Cortex of kidney (tissue), 1 donor: Measurements from ENCODE around the gene ZNF552.
"Not testable (repeated sequence)": the region's sequence is repeated elsewhere in the genome, so short reads cannot be mapped to it uniquely, and the experiment has no call there.

ENCODE experiments used
- DNase-seq: peaks from one replicate; lab custom pipeline; 2025; lab: John Stamatoyannopoulos, UW

ZNF552 gene

GRCh38 chr19:57814505-57815246 is at the start of gene ZNF552:
TSS of gene ZNF552 (minus strand) at chr19:57814913. CDS start at chr19:57814743, 170 bp downstream.
- DNase-seq: no peak

DNA sequence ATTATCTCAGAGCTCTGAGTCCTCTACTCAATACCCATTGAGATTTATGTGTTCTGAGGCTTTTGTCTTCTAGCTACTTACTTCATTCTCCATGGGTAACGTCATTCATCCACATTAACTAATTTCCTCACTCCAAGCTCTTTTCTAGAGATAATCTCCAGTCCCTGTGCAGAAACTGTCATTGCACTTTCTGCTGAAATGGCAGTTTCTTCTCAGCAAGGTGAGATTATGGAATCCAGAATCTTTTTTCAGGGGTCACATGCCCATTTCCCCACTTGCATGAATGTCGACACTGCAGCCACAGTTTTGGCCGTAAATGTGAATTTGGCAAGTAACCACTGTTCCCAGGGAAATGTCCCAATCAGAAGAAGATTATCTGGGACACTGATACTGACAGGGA is 47.6 kb upstream of the ZNF552 start:
- not testable (repeated sequence) for DNase-seq

GRCh38 chr19:57854117-57854516 is 39.4 kb upstream of the ZNF552 start:
- not testable (repeated sequence) for DNase-seq

- not testable (repeated sequence) for DNase-seq
These were observed 37.3 kb upstream of the ZNF552 start for GRCh38 chr19:57851812-57852603.

DNA sequence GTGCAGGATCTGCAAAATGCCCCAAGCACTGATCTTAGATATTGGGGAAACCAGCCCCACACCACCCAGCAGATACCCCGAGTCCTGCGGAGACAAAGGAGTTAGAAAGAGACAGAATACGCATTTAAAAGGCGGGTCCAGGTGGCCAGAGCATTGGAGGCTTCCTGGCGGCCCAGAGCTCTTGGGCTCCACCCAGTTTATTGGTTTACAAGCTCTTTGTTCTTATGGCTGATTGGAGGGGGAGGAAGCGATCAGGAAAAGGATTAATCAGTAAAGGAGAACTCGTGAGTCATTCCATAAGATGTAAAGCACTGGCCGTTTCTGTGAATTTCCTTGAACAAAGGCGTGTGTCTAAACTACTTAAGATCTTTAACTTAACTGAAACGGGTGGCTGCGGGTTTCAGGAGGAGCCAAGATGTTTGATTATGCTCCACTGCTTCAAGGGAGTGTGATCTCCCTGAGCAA is 35.9 kb upstream of the ZNF552 start:
- no peak for DNase-seq

GRCh38 chr19:57849666-57850473 is 35.2 kb upstream of the ZNF552 start, which contains the start of gene ZNF587:
TSS of gene ZNF587 (plus strand) at chr19:57849859. CDS start at chr19:57850039, 180 bp downstream.
- DNase-seq: not testable (repeated sequence)

GRCh38 chr19:57849162-57849665 is 34.5 kb upstream of the ZNF552 start:
- DNase-seq: not testable (repeated sequence)

- DNase-seq: not testable (repeated sequence)
These were observed 32.5 kb upstream of the ZNF552 start for GRCh38 chr19:57847164-57847563.

DNA sequence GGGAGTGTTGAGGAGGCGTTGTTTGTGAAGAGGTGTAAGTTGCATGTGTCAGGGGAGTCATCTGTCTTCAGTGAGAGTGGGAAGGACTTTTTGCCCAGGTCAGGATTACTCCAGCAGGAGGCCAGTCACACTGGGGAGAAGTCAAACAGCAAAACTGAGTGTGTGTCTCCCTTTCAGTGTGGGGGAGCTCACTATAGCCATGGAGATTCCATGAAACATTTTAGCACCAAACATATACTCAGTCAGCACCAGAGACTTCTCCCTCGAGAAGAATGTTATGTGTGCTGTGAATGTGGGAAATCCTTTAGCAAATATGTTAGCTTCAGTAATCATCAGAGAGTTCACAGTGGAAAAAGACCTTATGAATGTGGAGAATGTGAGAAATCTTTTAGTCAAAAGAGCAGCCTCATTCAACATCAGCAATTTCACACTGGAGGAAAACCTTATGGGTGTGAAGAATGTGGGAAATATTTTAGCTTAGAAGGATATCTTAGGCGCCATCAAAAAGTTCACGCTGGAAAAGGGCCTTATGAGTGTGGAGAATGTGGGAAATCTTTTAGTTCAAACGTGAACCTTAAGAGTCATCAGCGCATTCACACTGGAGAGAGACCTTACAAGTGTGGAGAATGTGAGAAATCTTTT is 26.5 kb upstream of the ZNF552 start:
- no peak for DNase-seq

DNA sequence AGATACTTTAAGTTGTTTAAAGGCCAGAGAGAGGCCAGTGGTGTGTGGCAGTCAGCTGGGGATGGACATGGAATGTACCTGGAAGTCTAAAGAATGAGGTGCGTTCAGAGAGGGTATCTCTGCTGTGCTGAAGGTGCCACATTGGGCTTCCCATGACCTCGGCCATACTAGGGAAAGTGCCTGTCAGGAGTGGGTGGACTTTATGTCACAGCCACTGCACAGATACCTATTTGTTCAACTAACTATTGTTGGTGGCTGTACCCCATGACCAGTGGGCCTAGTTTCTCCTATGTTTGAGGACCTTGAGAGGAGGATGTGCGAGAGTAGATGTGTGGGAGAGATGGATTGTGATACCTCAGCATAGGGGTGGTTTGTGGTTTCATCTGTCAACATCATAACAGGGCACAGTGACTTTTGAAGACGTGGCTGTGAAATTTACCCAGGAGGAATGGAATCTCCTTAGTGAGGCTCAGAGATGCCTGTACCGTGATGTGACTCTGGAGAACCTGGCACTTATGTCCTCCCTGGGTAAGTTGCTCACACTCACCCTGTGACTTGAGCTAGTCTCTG is 24.0 kb upstream of the ZNF552 start:
- DNase-seq: not testable (repeated sequence)

DNA sequence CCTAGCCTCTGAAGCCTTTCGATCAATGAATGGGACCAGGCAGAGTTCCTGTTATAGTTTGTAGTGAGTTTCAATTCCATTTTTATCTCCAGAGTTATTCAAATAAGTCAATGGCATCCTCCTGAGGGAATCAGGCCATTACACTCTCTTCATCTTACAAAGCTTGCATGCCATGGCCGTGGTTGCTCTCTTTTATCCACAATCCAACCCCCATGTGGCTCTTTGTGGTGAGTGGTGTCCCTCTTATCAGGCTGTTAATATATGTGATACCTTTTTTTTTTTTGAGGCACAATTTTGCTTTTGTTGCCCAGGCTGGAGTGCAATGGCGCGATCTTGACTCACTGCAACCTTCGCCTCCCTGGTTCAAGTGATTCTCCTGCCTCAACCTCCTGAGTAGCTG is 22.3 kb upstream of the ZNF552 start:
- DNase-seq: not testable (repeated sequence)

DNA sequence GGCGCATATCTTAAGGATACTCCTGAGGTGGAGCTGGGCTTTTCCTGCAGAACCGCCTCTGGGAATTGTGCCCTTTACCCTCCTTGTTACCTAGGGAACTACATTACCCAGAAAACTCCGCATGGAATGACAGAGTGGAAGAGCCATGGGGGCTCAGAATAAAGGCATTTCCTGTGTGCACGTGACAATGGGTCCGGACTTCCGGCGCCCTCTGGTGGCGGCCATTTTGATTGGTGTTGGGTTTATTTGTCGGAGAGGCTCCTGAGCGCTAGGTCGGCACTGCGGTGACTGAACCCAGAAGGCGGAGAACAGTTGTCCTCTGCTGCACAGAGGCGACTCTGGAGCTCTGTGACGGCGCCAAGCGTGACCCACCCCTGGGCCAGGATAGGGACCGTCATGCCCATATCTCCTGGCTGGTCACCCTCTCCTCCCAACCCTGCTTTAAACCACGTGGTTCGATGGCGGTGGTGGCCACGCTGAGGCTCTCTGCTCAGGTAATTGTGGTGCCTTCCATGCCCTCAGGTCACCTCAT is 15.4 kb upstream of the ZNF552 start, which contains the start of gene ZNF587B:
Gene ZNF587B, plus strand, starts transcription at position 229 of the 532 bp plus-strand sequence. Its CDS starts 230 bp downstream, at position 459.
- no peak for DNase-seq

- DNase-seq: no peak
These were observed 14.6 kb upstream of the ZNF552 start for GRCh38 chr19:57829316-57829715.

DNA sequence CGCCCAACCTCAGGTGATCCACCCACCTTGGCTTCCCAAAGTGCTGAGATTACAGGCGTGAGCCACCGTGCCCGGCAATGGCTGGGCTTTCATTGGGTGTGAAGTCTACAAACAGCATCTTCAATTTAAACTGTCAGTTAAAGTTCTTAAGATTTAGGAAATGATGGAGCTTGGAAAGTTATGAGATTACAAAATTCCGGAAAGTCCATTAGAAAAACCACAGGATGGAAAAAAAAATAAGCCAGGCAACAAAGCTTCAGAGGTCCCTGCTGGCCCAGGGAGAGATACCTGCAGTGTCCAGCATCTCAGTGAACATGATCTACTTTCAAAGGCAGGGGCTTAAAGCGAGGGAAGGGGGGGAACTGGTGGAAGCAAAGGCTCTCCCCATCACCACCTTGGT is 10.8 kb upstream of the ZNF552 start:
- no peak for DNase-seq

DNA sequence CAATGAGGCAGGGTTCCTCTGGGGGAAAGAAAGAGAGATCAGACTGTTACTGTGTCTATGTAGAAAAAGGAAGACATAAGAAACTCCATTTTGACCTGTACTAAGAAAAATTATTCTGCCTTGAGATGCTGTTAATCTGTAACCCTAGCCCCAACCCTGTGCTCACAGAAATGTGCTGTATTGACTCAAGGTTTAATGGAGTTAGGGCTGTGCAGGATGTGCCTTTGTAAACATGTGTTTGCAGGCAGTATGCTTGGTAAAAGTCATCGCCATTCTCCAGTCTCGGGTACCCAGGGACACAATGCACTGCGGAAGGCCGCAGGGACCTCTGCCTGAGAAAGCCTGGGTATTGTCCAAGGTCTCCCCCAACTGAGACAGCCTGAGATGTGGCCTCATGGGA is 8.9 kb upstream of the ZNF552 start:
- not testable (repeated sequence) for DNase-seq

DNA sequence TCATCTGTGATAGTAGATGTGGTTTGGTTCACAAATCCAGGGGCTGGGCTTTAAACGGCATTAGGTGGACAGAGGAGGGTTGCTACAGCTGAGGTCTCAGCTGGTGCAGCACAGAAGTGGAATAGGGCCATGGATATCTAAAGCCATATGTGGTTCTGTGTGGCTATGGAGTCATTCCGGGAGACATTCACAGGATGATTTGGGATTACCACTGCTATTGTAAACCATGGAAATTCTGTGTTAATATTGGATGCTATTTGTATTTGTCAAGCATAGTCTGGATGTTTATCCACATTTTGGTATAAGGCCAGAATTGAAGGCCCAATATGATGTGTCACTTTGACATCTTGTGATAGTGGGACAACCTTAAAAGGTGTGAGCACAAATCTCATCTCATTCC is 8.4 kb upstream of the ZNF552 start:
- DNase-seq: not testable (repeated sequence)

GRCh38 chr19:57821501-57821900 is 6.8 kb upstream of the ZNF552 start:
- not testable (repeated sequence) for DNase-seq

GRCh38 chr19:57821095-57821494 is 6.4 kb upstream of the ZNF552 start:
- not testable (repeated sequence) for DNase-seq

- DNase-seq: no peak
These were observed 5.9 kb upstream of the ZNF552 start for GRCh38 chr19:57820599-57820998.

- no peak for DNase-seq
These were observed 4.9 kb upstream of the ZNF552 start for GRCh38 chr19:57819475-57820148.
